HT-29 (cell line): ENCODE results near the gene BEND4. TPM values are rescaled to one million over a fixed set of nuclear protein-coding genes. Genes with fewer than 3 reads are reported as not detected.
A peak's percentile ranks its signal among the peaks of the same experiment; 100 is the strongest.

Experiments used
- DNase-seq: peaks from one replicate; pipeline ENCODE4 v3.0.0-alpha.2; 2015; ENCODE audit warnings: low spot score
- total RNA-seq: library from RNA; depleted of rRNA; stranded (reverse); fragments of >200 nt; shearing (Covaris generic); gene quantifications from 2 replicates; pipeline ENCODE4 v1.2.3, GENCODE V29; 2014; rRNA removed

The BEND4 gene
- total RNA-seq, 1 experiment from 2014 or later: not detected

DNA sequence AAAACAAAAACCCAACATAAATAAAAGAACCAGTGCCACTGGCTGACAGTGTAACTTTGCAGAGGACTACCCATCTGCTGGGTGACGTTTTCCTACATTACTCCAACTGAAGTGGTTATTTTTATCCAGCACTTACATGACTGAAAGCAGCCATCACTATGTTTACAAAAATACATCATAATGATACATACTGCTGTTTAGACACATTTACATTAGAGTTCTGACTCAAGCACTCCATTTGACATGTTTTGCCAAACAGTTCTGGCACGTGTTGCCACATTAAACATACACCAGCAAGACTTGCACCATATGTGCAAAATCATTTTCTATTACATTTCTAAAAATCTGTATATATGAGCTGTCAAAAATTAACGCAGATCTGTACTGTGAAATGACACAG lies 39.6 kb downstream of the BEND4 start:
- no peak for DNase-seq

DNA sequence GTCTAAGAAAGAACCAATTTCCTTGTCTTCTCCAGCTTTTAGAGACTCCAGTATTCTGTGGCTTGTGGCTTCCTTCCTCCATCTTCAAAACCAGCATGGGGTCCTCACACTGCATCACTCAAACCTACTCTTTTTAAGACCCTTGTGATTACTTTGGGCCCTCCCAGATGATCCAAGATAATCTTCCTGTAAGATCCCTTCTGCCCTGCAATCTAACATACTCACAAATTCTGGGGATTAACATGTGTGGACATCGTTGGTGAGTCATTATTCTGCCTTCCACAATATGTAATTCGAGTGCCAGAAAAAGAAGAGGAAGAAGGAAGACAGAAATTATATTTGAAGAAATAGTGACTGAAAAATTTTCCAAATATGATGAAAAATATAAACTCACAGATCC lies 47.9 kb downstream of the BEND4 start:
- DNase-seq: no peak

DNA sequence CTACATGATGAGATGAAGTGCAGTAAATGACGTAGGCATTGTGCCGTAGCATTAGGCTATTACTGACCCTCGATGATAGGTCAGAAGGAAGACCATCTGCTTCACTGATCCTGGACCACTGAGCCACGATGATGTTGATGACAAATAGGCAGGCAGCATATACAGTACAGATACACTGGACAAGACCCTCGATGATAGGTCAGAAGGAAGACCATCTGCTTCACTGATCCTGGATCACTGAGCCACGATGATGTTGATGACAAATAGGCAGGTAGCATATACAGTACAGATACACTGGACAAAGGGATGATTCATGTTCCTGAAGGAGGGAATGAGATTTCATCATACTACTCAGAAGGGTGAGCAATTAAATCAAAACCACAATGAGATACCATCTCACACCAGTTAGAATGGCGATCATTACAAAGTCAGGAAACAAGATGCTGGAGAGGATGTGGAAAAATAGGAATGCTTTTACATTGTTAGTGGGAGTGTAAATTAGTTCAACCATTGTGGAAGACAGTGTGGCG lies 50.9 kb downstream of the BEND4 start:
- DNase-seq: peak; percentile 28

DNA sequence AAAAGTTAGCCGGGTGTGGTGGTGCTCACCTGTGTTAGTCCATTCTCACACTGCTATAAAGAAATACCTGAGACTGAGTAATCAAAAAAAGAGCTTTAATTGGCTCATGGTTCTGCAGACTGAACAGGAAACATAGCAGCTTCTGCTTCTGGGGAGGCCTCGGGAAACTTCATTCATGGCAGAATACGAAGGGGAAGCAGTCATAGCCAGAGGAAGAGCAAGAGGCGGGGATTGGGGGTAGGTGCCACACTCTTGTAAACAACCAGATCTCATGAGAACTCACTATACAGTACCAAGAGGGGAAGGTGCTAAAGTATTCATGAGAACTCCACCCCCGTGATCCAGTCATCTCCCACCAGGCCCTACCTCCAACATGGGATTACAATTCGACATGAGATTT lies 64.1 kb downstream of the BEND4 start:
- no peak for DNase-seq

DNA sequence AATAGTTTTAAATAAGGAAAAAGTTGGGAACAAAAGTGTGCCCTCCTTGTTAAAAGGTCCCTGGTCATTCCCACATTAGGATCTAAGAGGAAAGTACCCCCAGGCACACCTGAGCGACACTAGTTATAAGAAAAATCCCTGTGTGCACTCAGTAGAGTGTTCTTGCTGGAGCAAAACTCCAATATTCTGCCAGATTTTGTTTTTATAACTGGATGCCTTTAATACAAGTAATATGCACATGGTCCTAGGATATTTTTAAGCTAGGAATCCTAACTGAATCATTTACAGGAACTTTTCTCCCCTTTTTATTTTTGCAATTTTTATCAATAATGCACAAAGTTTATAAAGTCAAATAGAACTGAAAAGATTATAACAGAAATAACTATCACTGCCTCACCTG lies 68.6 kb downstream of the BEND4 start:
- no peak for DNase-seq

DNA sequence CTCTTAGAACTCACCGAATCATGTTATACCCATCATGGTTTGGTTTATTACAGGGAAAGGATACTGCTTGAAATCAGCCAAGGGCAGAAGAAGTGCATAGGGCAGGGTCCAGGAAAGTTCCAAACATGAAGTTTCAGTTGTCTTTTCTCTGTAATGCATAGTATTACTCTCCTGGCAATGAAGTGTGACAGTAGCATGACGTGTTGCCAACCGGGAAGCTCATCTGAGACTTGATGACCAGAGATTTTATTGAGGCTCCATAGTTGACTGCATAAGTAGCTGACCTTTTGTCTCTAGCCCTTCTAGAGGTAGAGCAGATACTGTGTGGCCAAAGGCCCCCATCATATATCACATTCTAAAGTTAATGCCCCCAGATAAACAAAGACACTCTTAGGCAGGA lies 72.1 kb downstream of the BEND4 start:
- no peak for DNase-seq

DNA sequence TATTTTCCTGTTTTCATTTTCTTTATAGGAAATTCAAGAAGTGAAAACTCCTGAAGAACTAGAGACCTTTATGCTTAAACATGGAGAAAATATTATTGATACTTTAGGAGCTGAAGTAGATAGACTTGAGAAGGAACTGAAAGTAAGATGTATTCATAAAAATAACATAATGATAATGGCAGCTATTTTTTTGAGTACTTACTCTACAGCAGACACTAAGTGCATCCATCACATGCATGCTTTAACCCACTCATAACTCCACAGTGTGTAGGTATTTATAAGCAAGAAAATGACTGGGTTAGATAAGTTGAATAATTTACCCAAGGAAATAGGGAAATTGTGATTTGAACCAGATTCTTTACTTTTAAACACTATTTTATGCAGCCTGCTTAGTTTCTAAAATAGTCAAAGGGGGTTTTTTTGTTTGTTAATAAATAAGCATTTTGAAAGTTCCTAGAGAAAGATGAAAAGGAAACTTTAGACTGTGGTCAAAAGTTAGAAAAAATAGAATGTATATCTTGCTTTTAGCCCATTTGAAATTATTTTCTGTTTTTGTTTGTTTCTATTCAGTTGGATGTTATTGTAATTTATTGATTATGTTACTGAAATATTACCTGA lies 74.2 kb downstream of the BEND4 start:
- DNase-seq: no peak

DNA sequence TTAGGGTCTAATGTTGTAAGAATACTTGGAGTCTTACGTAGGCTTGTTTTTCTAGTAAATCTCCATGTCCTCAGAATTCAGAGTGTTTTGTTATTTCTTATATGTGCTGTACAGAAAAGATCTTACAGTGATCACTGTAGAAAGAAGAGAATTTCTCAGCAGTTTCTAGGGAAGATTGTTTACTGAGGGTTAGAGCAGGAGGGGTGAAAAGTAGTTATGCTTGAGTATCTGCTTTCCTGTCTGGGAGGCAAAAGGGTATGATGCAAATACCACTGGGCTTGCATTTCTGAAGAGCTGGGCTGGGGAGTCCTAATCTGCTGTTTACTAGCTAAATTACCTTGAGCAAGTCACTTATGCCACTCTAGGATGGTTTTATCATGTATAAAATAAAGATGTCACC lies 78.2 kb downstream of the BEND4 start:
- DNase-seq: no peak

DNA sequence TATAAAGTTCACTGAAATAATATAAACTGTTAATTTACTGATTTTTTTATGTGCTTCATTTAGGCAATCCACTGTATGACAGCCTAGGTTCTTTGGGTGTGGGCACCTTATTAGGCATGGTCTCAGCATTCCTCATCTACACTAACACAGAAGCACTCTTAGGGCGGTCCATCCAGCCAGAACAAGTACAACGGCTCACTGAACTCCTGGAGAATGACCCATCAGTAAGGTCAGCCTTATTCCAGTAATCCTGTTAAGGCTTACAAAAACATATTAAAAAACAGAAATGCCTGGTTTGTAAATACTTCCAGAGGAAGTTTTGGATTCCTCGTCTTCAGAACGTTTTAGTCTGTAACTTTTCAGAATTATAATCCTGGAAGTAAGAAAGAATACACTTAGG lies 82.0 kb downstream of the BEND4 start:
- no peak for DNase-seq

DNA sequence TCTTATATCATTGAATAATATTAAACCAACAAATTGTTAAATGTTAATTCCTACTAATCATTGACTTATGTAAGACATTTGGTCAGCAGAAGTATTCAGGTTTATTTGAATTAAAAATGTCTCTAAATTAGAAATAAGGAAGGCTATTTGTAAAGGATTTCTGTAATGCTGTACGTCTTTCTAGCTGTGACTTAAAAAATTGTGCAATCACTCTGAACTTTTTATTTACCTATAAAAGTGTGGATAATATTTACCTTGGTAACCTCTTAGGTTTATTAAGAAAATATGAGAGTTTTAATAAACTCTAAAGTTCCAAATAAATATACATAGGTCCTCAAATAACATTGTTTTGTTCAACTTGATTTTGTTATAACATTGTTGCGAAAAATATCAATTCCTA lies 85.2 kb downstream of the BEND4 start:
- DNase-seq: no peak

DNA sequence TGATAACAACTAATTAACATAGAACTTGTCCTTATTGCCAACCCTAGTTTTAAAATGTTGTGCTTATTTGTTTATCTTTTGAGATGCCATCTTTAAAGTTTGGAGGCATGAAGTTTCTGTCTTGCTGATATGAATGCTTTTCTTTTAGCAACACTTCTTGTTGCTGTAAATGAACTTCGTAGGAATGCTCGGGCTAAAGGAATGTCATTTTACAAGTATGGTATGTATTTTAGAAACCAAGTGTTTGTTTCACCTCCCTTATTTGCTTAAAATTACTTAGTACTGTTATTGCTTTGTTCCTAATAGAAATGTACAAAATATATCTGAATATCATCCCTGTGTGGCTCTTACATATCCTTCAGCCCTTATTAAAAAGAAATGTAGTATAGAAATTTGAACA lies 86.1 kb downstream of the BEND4 start:
- DNase-seq: no peak

Other genes starting within 250 kb of the BEND4 start
- gene TMEM33, start 217.2 kb downstream of the BEND4 start, total RNA-seq: 100 and 119 TPM in 2 replicates
- gene DCAF4L1, start 170.9 kb downstream of the BEND4 start, total RNA-seq: 0.03 and 0.13 TPM in 2 replicates
- gene SLC30A9, start 162.1 kb downstream of the BEND4 start, total RNA-seq: 59.1 and 65.1 TPM in 2 replicates
- not detected in 2 replicates for gene SHISA3, start 244.8 kb upstream of the BEND4 start, total RNA-seq